ENCODE results near the gene PRKCE.
A peak's percentile ranks its signal among the peaks of the same experiment; 100 is the strongest.

Gene PRKCE

GRCh38 chr2:46174345-46175170, 523.1 kb downstream of the PRKCE start:
- no peaks in the 10 kb centered on the region for H3K9me3 Mint-ChIP-seq
- no peak for DNase-seq
- no peak overlapping the region for H3K4me3 Mint-ChIP-seq
- H3K27ac Mint-ChIP-seq: no peak overlapping the region
- H3K4me1 Mint-ChIP-seq: peaks cover 20% of the 10 kb centered on the region
- H3K36me3 Mint-ChIP-seq: no peaks in the 10 kb centered on the region
- CTCF ChIA-PET: no interaction called here
- H3K27me3 Mint-ChIP-seq: no peaks in the 10 kb centered on the region

DNA sequence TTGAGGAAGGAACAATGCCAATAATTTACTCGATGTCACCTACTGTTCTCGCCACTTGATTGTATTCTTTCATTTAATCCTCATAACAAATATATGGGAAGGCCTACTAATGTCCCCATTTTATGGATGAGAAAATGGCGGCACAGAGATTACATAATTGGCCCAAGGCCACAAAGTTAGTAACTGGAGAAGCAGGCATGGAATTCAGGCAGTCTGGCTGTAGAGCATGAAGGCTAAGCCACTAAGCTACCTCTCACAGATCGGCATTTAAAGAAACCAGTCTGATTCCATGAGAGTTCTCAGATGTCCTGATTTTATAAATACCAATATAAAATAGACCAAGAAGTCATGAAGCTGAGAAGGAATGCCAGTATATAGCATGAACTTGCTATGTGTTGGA, 523.9 kb downstream of the PRKCE start:
- Mint-ChIP-seq H3K36me3 (no peaks in the 10 kb centered on the region), H3K27me3 (no peaks in the 10 kb centered on the region), H3K4me3 (no peak overlapping the region), H3K4me1 (peaks cover 23% of the 10 kb centered on the region), H3K27ac (no peak overlapping the region), H3K9me3 (no peaks in the 10 kb centered on the region)
- DNase-seq: no peak
- CTCF ChIA-PET: no interaction called here

GRCh38 chr2:46177461-46178089, 526.1 kb downstream of the PRKCE start:
- H3K9me3 Mint-ChIP-seq: no peaks in the 10 kb centered on the region
- H3K27ac Mint-ChIP-seq: no peak overlapping the region
- no peak for DNase-seq
- H3K4me3 Mint-ChIP-seq: no peak overlapping the region
- H3K27me3 Mint-ChIP-seq: no peaks in the 10 kb centered on the region
- CTCF ChIA-PET: no interaction called here
- H3K36me3 Mint-ChIP-seq: no peaks in the 10 kb centered on the region
- peaks cover 23% of the 10 kb centered on the region for H3K4me1 Mint-ChIP-seq

DNA sequence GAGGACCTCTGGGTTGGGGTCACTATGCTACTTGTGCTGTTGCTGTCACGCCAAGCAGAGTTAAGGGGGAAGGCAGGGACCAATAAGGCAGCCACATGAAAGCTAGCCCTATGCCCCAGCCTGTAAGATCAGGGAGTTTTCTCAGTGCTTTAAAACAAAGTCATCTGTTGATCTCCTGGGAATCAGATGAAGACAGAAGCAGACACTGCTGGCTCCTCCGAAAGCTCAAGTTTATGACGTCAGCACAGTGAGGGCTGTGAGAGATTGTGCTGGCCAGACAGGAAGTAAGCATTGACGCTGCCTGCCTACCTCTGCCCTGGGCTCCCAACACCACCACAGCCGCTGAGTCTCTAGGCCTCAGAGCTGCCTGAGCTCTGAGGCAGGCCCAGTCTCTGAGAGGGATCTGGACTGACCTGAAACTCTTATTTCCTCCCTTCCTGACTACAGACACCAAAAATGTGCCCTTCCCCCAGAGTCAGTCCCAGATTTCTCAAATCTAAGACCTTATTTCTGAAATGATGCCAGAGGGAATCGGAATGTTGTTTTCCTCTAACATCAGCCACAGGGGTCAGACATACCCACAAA, 527.7 kb downstream of the PRKCE start:
- Mint-ChIP-seq H3K4me1 (peaks cover 23% of the 10 kb centered on the region), H3K27ac (peak overlapping the region; percentile 40), H3K4me3 (no peak overlapping the region), H3K27me3 (no peaks in the 10 kb centered on the region), H3K36me3 (no peaks in the 10 kb centered on the region), H3K9me3 (no peaks in the 10 kb centered on the region)
- CTCF ChIA-PET: interaction anchor here (1.2 kb wide), 1 partner anchor 116 kb away, joined by 4 read pairs; no protein-coding TSS in a partner anchor
- peak; percentile 76 for DNase-seq

- Mint-ChIP-seq H3K27ac (peak overlapping the region; percentile 4), H3K4me3 (no peak overlapping the region), H3K4me1 (peaks cover 23% of the 10 kb centered on the region), H3K36me3 (no peaks in the 10 kb centered on the region), H3K27me3 (no peaks in the 10 kb centered on the region), H3K9me3 (no peaks in the 10 kb centered on the region)
- DNase-seq: no peak
- CTCF ChIA-PET: interaction anchor here (1.5 kb wide), 1 partner anchor 54 kb away, joined by 3 read pairs; no protein-coding TSS in a partner anchor
Measured at GRCh38 chr2:46180189-46180588, 528.7 kb downstream of the PRKCE start.

- CTCF ChIA-PET: interaction anchor here (1.5 kb wide), 1 partner anchor 53 kb away, joined by 3 read pairs; no protein-coding TSS in a partner anchor
- Mint-ChIP-seq H3K9me3 (no peaks in the 10 kb centered on the region), H3K27ac (no peak overlapping the region), H3K4me1 (peaks cover 20% of the 10 kb centered on the region), H3K27me3 (no peaks in the 10 kb centered on the region), H3K36me3 (no peaks in the 10 kb centered on the region), H3K4me3 (no peak overlapping the region)
- DNase-seq: no peak
Measured at GRCh38 chr2:46181306-46181705, 529.8 kb downstream of the PRKCE start.

DNA sequence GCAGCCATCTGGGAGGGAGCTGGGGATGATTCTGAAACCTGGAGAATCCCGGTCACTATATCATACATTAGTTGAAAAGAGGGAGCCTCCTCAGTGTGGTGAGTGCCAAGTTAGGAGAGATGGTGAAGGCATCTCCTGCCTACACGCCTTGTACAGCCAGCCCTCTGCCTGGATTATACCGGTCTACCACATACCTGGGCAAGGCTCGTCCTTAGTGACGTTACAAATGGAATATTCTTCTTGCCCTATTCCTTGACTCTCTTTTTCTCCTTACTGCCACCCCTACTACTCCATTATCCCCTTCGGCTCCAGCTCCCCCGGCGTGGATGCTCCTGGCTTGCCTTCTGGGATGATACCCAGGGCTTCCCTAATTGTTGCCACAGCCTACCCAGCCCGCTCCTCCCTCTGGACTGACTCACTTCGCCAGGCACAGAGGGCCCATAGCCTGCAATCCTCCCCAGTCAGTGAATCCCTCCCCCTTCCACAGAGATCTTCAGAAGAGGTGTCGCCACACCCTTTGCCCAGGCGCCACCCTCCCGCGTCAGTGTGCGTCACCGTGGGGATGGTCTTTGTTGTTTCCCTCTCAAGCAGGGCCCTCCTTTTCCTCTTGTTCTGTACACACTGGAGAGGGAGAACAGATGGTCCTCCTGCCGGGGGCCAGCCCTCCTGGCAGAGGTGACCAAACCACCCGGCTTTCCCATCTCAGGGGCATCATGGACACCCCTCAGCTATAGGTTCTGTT, 530.5 kb downstream of the PRKCE start:
- CTCF ChIA-PET: no interaction called here
- Mint-ChIP-seq H3K36me3 (no peaks in the 10 kb centered on the region), H3K27me3 (no peaks in the 10 kb centered on the region), H3K27ac (no peak overlapping the region), H3K4me3 (no peak overlapping the region), H3K9me3 (no peaks in the 10 kb centered on the region), H3K4me1 (peaks cover 22% of the 10 kb centered on the region)
- no peak for DNase-seq

GRCh38 chr2:46183426-46183825, 532.0 kb downstream of the PRKCE start:
- CTCF ChIA-PET: no interaction called here
- Mint-ChIP-seq H3K36me3 (no peaks in the 10 kb centered on the region), H3K27me3 (no peaks in the 10 kb centered on the region)

DNA sequence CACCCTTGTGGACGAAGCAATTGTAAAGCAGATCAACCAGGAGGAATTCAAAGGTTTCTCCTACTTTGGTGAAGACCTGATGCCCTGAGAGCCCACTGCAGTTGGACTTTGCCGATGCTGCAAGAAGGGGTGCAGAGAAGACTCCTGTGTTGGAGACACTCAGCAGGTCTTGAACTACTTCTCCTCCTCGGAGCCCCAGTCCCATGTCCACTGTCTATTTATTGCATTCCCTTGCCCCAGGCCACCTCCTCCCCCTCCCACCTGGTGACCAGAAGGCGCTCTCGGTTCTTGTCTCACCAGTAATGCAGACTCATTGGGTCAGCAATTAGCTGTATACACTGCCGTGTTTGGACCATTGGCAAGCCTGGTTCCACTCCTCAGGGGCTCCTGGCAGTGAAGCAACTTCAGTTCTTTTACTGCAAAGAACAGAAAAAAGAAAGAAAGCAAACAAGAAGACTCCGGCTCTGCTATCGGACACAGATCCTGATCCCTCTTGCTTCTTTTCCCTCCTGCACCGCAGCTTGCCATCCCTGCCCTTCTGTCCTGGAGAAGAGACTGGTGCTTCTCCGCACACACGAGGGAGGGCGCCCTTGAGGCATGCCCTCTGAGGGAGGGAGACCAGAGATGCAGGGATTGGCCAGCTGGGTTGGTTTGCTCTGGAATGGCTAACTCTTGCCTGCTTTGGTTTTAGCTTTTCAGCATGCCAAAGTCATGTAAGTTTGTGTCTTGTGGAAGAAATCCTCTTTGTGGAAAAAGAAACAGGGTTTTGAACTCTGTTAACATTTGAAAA, 533.5 kb downstream of the PRKCE start:
- Mint-ChIP-seq H3K27me3 (no peaks in the 10 kb centered on the region), H3K27ac (no peak overlapping the region), H3K4me1 (peaks cover 18% of the 10 kb centered on the region), H3K4me3 (no peak overlapping the region), H3K36me3 (no peaks in the 10 kb centered on the region), H3K9me3 (no peaks in the 10 kb centered on the region)
- no peak for DNase-seq
- CTCF ChIA-PET: interaction anchor here (0.8 to 0.9 kb wide), 2 partner anchors 165 to 172 kb away, joined by 3 to 4 read pairs; no protein-coding TSS in a partner anchor

More at GRCh38 chr2:46183426-46183825, 532.0 kb downstream of the PRKCE start:
- DNase-seq: no peak
- Mint-ChIP-seq H3K9me3 (no peaks in the 10 kb centered on the region), H3K4me3 (no peak overlapping the region), H3K4me1 (peaks cover 28% of the 10 kb centered on the region), H3K27ac (no peak overlapping the region)

- H3K36me3 Mint-ChIP-seq: no peaks in the 10 kb centered on the region
Measured at GRCh38 chr2:46187112-46187618, 535.7 kb downstream of the PRKCE start.

DNA sequence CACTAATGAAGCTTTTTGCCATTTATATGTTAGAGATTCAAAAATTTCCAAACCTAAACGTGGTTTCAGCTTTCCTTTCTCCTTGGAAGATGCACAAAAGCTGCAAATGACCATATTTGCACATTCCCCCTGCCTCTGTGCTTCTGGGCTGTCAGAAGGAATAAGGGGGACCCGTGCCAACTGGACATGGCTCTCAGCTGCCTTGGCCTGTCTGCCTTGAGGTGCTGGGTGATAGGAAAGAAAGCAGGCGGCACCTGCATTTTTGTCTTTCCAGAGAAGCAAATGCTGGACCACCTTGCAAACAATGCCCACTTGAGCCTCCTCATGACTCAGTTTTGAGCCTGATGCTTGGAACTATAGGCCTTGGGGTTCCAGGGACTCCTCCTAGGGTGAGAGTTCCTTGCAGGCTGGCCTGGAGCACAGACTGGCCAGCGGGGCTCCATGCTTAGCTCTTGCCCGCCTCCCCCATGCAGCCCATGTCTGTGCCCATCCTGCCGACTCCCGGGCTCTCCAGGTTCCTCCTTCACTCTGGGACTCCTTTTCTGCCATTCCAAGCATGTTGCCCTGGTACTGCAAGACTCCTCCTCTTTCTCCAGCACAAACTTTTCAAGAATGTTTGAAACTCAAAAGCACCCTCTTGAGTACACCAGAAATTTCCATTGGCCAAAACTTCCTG, 536.7 kb downstream of the PRKCE start:
- H3K4me3 Mint-ChIP-seq: no peak overlapping the region
- peaks cover 10% of the 10 kb centered on the region for H3K27me3 Mint-ChIP-seq

More at GRCh38 chr2:46187112-46187618, 535.7 kb downstream of the PRKCE start:
- H3K4me3 Mint-ChIP-seq: peak overlapping the region; percentile 44
- H3K9me3 Mint-ChIP-seq: no peaks in the 10 kb centered on the region
- peak overlapping the region; percentile 93 for H3K27ac Mint-ChIP-seq
- peak; percentile 61 for DNase-seq
- peaks cover 18% of the 10 kb centered on the region for H3K4me1 Mint-ChIP-seq
- H3K27me3 Mint-ChIP-seq: peaks cover 6% of the 10 kb centered on the region
- CTCF ChIA-PET: interaction anchor here (1.0 kb wide), 1 partner anchor 107 kb away, joined by 3 read pairs; no protein-coding TSS in a partner anchor

GRCh38 chr2:46193356-46193755, 541.9 kb downstream of the PRKCE start:
- CTCF ChIA-PET: no interaction called here

More for the DNA sequence above, 536.7 kb downstream of the PRKCE start:
- no peaks in the 10 kb centered on the region for H3K9me3 Mint-ChIP-seq
- no peak overlapping the region for H3K27ac Mint-ChIP-seq
- no peak for DNase-seq
- CTCF ChIA-PET: interaction anchor here (1.0 kb wide), 1 partner anchor 106 kb away, joined by 3 read pairs; no protein-coding TSS in a partner anchor
- H3K4me1 Mint-ChIP-seq: peaks cover 18% of the 10 kb centered on the region
- H3K36me3 Mint-ChIP-seq: no peaks in the 10 kb centered on the region

GRCh38 chr2:46193855-46194254, 542.4 kb downstream of the PRKCE start:
- peaks cover 14% of the 10 kb centered on the region for H3K4me1 Mint-ChIP-seq
- no peaks in the 10 kb centered on the region for H3K9me3 Mint-ChIP-seq
- CTCF ChIA-PET: no interaction called here
- H3K27ac Mint-ChIP-seq: no peak overlapping the region
- no peak for DNase-seq
- H3K27me3 Mint-ChIP-seq: peaks cover 15% of the 10 kb centered on the region
- no peaks in the 10 kb centered on the region for H3K36me3 Mint-ChIP-seq
- no peak overlapping the region for H3K4me3 Mint-ChIP-seq

More at GRCh38 chr2:46193356-46193755, 541.9 kb downstream of the PRKCE start:
- Mint-ChIP-seq H3K9me3 (no peaks in the 10 kb centered on the region), H3K4me3 (no peak overlapping the region), H3K4me1 (peaks cover 16% of the 10 kb centered on the region), H3K27me3 (peaks cover 15% of the 10 kb centered on the region), H3K27ac (no peak overlapping the region), H3K36me3 (no peaks in the 10 kb centered on the region)
- DNase-seq: no peak
